K562 (cell line): ENCODE data around the gene P4HTM.
"Not testable (repeated sequence)": the region's sequence is repeated elsewhere in the genome, so short reads cannot be mapped to it uniquely, and the experiment has no call there.

ENCODE experiments used
- HDAC6 ChIP-seq: IDR thresholded peaks from 2 replicates; pipeline ENCODE4 v1.6.1; 2012; ENCODE audit warnings: low read depth, mild to moderate bottlenecking, control low read depth, inconsistent platforms, low read length, moderate library complexity
- MED1 ChIP-seq: sonication (generic); formaldehyde crosslinking; IDR thresholded peaks from 2 replicates; pipeline ENCODE4 v1.8.1; 2023; ENCODE audit warnings: missing genetic modification reagents, borderline replicate concordance
- POLR2AphosphoS5 ChIP-seq: IDR thresholded peaks from 2 replicates; pipeline ENCODE4 v1.6.1; 2011; ENCODE audit warnings: mild to moderate bottlenecking, low read depth, low read length, moderate library complexity; ENCODE audit not compliant: control insufficient read depth, insufficient read depth
- SIN3A ChIP-seq, 2 experiments: fragments of 150-350 bp in 1 of 2; IDR thresholded peaks; 2 replicates each; pipeline ENCODE4 v1.6.1; 2011 to 2016; ENCODE audit warnings: borderline replicate concordance in 2 of 2, low read depth in 2 of 2, low read length in 2 of 2, mild to moderate bottlenecking in 2 of 2, moderate library complexity in 2 of 2; ENCODE audit not compliant: control insufficient read depth in 1 of 2
- SIX5 ChIP-seq, 2 experiments: IDR thresholded peaks; 2 replicates each; pipeline ENCODE4 v1.6.1; 2011; ENCODE audit warnings: low read length in 2 of 2, borderline replicate concordance in 1 of 2, low read depth in 1 of 2, mild to moderate bottlenecking in 1 of 2, moderate library complexity in 1 of 2; ENCODE audit not compliant: insufficient read depth in 1 of 2
- ZNF384 ChIP-seq: IDR thresholded peaks from 2 replicates; pipeline ENCODE4 v1.6.1; 2012; ENCODE audit warnings: low read depth, low read length, improper control_type of control experiment

GRCh38 chr3:49008627-49009026 lies 18.6 kb downstream of the P4HTM start:
- TF ChIP-seq SIN3A (IDR thresholded peaks at IDR 0.05; ENCODE audit: borderline replicate concordance in 2 of 2, control insufficient read depth in 1 of 2, low read depth in 2 of 2, low read length in 2 of 2); HDAC6; SIX5 (IDR thresholded peaks at IDR 0.05; ENCODE audit: borderline replicate concordance in 1 of 2, insufficient read depth in 1 of 2, low read depth in 1 of 2, low read length in 2 of 2); MED1; ZNF384; POLR2AphosphoS5: not testable (repeated sequence)
